ENCODE measurements around the gene DCXR. TPM values are rescaled to one million over a fixed set of nuclear protein-coding genes. Genes with fewer than 3 reads are reported as not detected.

The DCXR gene
- total and polyA plus RNA-seq, 2 of the 13 experiments (the other 11 are each of a cell fraction or from before 2014, with no cell fraction given), result 287 to 311 TPM

DNA sequence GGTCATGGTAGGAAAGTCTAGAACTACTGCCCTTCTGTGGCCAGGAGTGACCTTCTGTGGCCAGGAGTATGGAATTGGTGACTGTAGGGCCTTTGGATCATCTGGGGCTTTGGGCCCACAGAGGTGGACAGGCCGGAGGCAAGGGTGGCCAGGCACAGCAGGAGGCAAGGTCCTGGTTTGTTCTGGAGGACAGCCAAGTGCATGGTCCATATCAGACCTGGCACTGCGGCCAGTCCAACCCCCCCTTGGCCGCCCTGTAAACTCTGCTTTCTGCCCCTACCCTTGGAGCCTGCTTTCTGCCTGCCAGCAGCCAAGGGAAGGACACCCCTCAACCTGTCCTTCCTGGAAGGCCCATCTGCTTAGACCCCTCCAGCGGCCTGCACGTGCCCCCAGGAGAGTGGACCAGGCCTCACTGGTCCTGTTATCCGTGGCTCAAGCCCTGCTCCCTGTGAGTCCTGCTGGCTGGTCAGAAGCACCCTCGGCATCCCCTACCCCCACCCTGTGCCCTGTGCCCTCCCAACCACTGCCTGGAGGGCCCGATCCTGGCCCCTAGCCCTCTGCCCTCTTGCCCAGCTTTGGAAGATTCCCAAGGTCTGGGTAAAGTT lies 2.3 kb upstream of the DCXR start (continued):
- no peak for TF ChIP-seq ZNF275 (CRISPR knock-in tag; IDR thresholded peaks at IDR 0.05; ENCODE audit: borderline replicate concordance)
- no peak for TF ChIP-seq SPEN (CRISPR knock-in tag; IDR thresholded peaks at IDR 0.05; ENCODE audit: low read depth)
- no peak for TF ChIP-seq PCBP2 (optimal IDR thresholded peaks at IDR 0.05; ENCODE audit: low read depth, low read length, poor library complexity, severe bottlenecking)
- TF ChIP-seq ESRRA (CRISPR knock-in tag; IDR thresholded peaks at IDR 0.05; ENCODE audit: low read depth), result peak; percentile 80; the same call in 1 of the 2 replicates
- TF ChIP-seq CEBPB (IDR thresholded peaks at IDR 0.05; ENCODE audit: borderline replicate concordance, low read depth, low read length), result no peak
- peak; percentile 87; the same call in 1 of the 2 replicates for TF ChIP-seq MTA1 (CRISPR knock-in tag; IDR thresholded peaks at IDR 0.05; ENCODE audit: borderline replicate concordance)
- no peak for TF ChIP-seq NFE2 (CRISPR knock-in tag; IDR thresholded peaks at IDR 0.05)
- TF ChIP-seq NFYC (CRISPR knock-in tag; IDR thresholded peaks at IDR 0.05), result no peak
- no peak for TF ChIP-seq ZNF432 (CRISPR knock-in tag; IDR thresholded peaks at IDR 0.05; ENCODE audit: borderline replicate concordance)
- no peak for TF ChIP-seq KLF15 (CRISPR knock-in tag; IDR thresholded peaks at IDR 0.05; ENCODE audit: borderline replicate concordance)
- peak; percentile 15; the same call in 1 of the 2 replicates for TF ChIP-seq ETV6 (CRISPR knock-in tag; conservative IDR thresholded peaks at IDR 0.05)
- no peak for TF ChIP-seq CENPX (CRISPR knock-in tag; IDR thresholded peaks at IDR 0.05)
- no peak for TF ChIP-seq EHMT2 (IDR thresholded peaks at IDR 0.05; ENCODE audit: borderline replicate concordance, low read depth, low read length)
- TF ChIP-seq, protein P1, sequence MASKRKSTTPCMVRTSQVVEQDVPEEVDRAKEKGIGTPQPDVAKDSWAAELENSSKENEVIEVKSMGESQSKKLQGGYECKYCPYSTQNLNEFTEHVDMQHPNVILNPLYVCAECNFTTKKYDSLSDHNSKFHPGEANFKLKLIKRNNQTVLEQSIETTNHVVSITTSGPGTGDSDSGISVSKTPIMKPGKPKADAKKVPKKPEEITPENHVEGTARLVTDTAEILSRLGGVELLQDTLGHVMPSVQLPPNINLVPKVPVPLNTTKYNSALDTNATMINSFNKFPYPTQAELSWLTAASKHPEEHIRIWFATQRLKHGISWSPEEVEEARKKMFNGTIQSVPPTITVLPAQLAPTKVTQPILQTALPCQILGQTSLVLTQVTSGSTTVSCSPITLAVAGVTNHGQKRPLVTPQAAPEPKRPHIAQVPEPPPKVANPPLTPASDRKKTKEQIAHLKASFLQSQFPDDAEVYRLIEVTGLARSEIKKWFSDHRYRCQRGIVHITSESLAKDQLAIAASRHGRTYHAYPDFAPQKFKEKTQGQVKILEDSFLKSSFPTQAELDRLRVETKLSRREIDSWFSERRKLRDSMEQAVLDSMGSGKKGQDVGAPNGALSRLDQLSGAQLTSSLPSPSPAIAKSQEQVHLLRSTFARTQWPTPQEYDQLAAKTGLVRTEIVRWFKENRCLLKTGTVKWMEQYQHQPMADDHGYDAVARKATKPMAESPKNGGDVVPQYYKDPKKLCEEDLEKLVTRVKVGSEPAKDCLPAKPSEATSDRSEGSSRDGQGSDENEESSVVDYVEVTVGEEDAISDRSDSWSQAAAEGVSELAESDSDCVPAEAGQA (IDR thresholded peaks at IDR 0.05; ENCODE audit: low read depth), result no peak
- TF ChIP-seq, protein P1 (CRISPR knock-in tag; IDR thresholded peaks at IDR 0.05; ENCODE audit: borderline replicate concordance), result no peak
- TF ChIP-seq, protein P2, sequence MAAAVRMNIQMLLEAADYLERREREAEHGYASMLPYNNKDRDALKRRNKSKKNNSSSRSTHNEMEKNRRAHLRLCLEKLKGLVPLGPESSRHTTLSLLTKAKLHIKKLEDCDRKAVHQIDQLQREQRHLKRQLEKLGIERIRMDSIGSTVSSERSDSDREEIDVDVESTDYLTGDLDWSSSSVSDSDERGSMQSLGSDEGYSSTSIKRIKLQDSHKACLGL (CRISPR knock-in tag; IDR thresholded peaks at IDR 0.05), result peak; percentile 49; the same call in 1 of the 2 replicates
- TF ChIP-seq, protein P3, sequence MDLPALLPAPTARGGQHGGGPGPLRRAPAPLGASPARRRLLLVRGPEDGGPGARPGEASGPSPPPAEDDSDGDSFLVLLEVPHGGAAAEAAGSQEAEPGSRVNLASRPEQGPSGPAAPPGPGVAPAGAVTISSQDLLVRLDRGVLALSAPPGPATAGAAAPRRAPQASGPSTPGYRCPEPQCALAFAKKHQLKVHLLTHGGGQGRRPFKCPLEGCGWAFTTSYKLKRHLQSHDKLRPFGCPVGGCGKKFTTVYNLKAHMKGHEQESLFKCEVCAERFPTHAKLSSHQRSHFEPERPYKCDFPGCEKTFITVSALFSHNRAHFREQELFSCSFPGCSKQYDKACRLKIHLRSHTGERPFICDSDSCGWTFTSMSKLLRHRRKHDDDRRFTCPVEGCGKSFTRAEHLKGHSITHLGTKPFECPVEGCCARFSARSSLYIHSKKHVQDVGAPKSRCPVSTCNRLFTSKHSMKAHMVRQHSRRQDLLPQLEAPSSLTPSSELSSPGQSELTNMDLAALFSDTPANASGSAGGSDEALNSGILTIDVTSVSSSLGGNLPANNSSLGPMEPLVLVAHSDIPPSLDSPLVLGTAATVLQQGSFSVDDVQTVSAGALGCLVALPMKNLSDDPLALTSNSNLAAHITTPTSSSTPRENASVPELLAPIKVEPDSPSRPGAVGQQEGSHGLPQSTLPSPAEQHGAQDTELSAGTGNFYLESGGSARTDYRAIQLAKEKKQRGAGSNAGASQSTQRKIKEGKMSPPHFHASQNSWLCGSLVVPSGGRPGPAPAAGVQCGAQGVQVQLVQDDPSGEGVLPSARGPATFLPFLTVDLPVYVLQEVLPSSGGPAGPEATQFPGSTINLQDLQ (CRISPR knock-in tag; IDR thresholded peaks at IDR 0.05), result no peak
- TF ChIP-seq HNRNPLL (IDR thresholded peaks at IDR 0.05; ENCODE audit: low read depth, low read length, poor library complexity, severe bottlenecking), result no peak
- TF ChIP-seq GABPA (IDR thresholded peaks at IDR 0.05; ENCODE audit: low read depth, low read length), result no peak
- no peak for TF ChIP-seq GABPA (CRISPR knock-in tag; IDR thresholded peaks at IDR 0.05; ENCODE audit: low read depth)
